HepG2 (cell line): ENCODE results near the gene ZNF3.

Source experiments
- CHD2 ChIP-seq: IDR thresholded peaks from 2 replicates; pipeline ENCODE4 v1.6.1; 2011; ENCODE audit warnings: low read depth, low read length, improper control_type of control experiment
- HDAC2 ChIP-seq: sonication (generic); formaldehyde crosslinking; IDR thresholded peaks from 2 replicates; pipeline ENCODE4 v1.4.0; 2020; ENCODE audit warnings: missing genetic modification reagents
- MEIS2 ChIP-seq: sonication (generic); formaldehyde crosslinking; IDR thresholded peaks from 2 replicates; pipeline ENCODE4 v1.9.0; 2021; ENCODE audit warnings: mild to moderate bottlenecking, missing genetic modification reagents
- NR3C1 ChIP-seq: sonication (generic); formaldehyde crosslinking; IDR thresholded peaks from 2 replicates; pipeline ENCODE4 v1.4.0; 2020; ENCODE audit warnings: missing genetic modification reagents
- PHF8 ChIP-seq: sonication (generic); formaldehyde crosslinking; IDR thresholded peaks from 2 replicates; pipeline ENCODE4 v1.5.0; 2020; ENCODE audit warnings: missing genetic modification reagents
- SIX4 ChIP-seq: sonication (generic); formaldehyde crosslinking; IDR thresholded peaks from 2 replicates; pipeline ENCODE4 v1.4.0; 2020; ENCODE audit warnings: missing genetic modification reagents
- SRF ChIP-seq: IDR thresholded peaks from 2 replicates; pipeline ENCODE4 v1.6.1; 2011; ENCODE audit warnings: mild to moderate bottlenecking, low read depth, low read length, moderate library complexity
- TRIM24 ChIP-seq: sonication (generic); formaldehyde crosslinking; IDR thresholded peaks from 2 replicates; pipeline ENCODE4 v1.8.0; 2022; ENCODE audit warnings: mild to moderate bottlenecking, missing genetic modification reagents
- ZNF460 ChIP-seq: sonication (generic); formaldehyde crosslinking; IDR thresholded peaks from 2 replicates; pipeline ENCODE4 v1.5.1; 2020; ENCODE audit warnings: missing genetic modification reagents, mild to moderate bottlenecking, borderline replicate concordance
- TF ChIP-seq, protein P1 (sequence below): sonication (generic); formaldehyde crosslinking; IDR thresholded peaks from 2 replicates; pipeline ENCODE4 v1.5.0; 2020; ENCODE audit warnings: mild to moderate bottlenecking, missing genetic modification reagents, moderate library complexity
- TF ChIP-seq, protein P2 (sequence below): sonication (generic); formaldehyde crosslinking; IDR thresholded peaks from 2 replicates; pipeline ENCODE4 v1.4.0; 2020; ENCODE audit warnings: missing genetic modification reagents, borderline replicate concordance
- TF ChIP-seq, protein P3 (sequence below): sonication (generic); formaldehyde crosslinking; conservative IDR thresholded peaks from 2 replicates; pipeline ENCODE4 v1.4.0; 2020; ENCODE audit warnings: missing genetic modification reagents
- TF ChIP-seq, protein P4 (sequence below): sonication (generic); formaldehyde crosslinking; IDR thresholded peaks from 2 replicates; pipeline ENCODE4 v1.8.0; 2022; ENCODE audit warnings: missing genetic modification reagents, mild to moderate bottlenecking, borderline replicate concordance

DNA sequence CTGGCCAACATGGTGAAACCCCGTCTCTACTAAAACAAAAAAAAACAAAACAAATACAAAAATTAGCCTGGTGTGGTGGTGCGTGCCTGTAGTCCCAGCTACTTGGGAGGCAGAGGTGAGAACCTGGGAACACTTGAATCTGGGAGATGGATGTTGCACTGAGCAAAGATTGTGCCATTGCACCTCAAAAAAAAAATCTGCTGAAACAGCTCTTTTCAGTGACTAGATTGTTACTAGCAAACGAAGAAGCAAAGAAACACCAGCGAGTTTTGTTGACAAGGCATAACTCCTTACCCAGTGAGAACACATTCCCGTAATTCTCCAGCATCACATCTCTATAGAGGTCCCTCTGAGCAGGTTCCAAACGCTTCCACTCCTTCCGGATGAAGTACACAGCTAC lies 6.7 kb downstream of the ZNF3 start:
- no peak for TF ChIP-seq MEIS2 (CRISPR knock-in tag)
- no peak for TF ChIP-seq HDAC2
- no peak for TF ChIP-seq TRIM24
- TF ChIP-seq, protein P1, sequence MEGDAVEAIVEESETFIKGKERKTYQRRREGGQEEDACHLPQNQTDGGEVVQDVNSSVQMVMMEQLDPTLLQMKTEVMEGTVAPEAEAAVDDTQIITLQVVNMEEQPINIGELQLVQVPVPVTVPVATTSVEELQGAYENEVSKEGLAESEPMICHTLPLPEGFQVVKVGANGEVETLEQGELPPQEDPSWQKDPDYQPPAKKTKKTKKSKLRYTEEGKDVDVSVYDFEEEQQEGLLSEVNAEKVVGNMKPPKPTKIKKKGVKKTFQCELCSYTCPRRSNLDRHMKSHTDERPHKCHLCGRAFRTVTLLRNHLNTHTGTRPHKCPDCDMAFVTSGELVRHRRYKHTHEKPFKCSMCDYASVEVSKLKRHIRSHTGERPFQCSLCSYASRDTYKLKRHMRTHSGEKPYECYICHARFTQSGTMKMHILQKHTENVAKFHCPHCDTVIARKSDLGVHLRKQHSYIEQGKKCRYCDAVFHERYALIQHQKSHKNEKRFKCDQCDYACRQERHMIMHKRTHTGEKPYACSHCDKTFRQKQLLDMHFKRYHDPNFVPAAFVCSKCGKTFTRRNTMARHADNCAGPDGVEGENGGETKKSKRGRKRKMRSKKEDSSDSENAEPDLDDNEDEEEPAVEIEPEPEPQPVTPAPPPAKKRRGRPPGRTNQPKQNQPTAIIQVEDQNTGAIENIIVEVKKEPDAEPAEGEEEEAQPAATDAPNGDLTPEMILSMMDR = no peak
- TF ChIP-seq, protein P2, sequence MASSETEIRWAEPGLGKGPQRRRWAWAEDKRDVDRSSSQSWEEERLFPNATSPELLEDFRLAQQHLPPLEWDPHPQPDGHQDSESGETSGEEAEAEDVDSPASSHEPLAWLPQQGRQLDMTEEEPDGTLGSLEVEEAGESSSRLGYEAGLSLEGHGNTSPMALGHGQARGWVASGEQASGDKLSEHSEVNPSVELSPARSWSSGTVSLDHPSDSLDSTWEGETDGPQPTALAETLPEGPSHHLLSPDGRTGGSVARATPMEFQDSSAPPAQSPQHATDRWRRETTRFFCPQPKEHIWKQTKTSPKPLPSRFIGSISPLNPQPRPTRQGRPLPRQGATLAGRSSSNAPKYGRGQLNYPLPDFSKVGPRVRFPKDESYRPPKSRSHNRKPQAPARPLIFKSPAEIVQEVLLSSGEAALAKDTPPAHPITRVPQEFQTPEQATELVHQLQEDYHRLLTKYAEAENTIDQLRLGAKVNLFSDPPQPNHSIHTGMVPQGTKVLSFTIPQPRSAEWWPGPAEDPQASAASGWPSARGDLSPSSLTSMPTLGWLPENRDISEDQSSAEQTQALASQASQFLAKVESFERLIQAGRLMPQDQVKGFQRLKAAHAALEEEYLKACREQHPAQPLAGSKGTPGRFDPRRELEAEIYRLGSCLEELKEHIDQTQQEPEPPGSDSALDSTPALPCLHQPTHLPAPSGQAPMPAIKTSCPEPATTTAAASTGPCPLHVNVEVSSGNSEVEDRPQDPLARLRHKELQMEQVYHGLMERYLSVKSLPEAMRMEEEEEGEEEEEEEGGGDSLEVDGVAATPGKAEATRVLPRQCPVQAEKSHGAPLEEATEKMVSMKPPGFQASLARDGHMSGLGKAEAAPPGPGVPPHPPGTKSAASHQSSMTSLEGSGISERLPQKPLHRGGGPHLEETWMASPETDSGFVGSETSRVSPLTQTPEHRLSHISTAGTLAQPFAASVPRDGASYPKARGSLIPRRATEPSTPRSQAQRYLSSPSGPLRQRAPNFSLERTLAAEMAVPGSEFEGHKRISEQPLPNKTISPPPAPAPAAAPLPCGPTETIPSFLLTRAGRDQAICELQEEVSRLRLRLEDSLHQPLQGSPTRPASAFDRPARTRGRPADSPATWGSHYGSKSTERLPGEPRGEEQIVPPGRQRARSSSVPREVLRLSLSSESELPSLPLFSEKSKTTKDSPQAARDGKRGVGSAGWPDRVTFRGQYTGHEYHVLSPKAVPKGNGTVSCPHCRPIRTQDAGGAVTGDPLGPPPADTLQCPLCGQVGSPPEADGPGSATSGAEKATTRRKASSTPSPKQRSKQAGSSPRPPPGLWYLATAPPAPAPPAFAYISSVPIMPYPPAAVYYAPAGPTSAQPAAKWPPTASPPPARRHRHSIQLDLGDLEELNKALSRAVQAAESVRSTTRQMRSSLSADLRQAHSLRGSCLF (CRISPR knock-in tag) = no peak
- no peak for TF ChIP-seq CHD2
- TF ChIP-seq, protein P3, sequence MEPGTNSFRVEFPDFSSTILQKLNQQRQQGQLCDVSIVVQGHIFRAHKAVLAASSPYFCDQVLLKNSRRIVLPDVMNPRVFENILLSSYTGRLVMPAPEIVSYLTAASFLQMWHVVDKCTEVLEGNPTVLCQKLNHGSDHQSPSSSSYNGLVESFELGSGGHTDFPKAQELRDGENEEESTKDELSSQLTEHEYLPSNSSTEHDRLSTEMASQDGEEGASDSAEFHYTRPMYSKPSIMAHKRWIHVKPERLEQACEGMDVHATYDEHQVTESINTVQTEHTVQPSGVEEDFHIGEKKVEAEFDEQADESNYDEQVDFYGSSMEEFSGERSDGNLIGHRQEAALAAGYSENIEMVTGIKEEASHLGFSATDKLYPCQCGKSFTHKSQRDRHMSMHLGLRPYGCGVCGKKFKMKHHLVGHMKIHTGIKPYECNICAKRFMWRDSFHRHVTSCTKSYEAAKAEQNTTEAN (CRISPR knock-in tag) = no peak
- no peak for TF ChIP-seq SRF
- no peak for TF ChIP-seq PHF8 (CRISPR knock-in tag)
- TF ChIP-seq, protein P4, sequence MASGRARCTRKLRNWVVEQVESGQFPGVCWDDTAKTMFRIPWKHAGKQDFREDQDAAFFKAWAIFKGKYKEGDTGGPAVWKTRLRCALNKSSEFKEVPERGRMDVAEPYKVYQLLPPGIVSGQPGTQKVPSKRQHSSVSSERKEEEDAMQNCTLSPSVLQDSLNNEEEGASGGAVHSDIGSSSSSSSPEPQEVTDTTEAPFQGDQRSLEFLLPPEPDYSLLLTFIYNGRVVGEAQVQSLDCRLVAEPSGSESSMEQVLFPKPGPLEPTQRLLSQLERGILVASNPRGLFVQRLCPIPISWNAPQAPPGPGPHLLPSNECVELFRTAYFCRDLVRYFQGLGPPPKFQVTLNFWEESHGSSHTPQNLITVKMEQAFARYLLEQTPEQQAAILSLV (CRISPR knock-in tag) = no peak
- TF ChIP-seq ZNF460 (CRISPR knock-in tag) = no peak
- no peak for TF ChIP-seq NR3C1 (CRISPR knock-in tag)
- TF ChIP-seq SIX4 (CRISPR knock-in tag) = no peak
